Activated CD4-positive, alpha-beta T cell treated with anti-CD3 and anti-CD28 coated beads, Interleukin-10, Interleukin-2, amounts not matched to agents 100 ng/mL and 50 ng/mL, durations not matched to agents 16 hours and 8 hours (primary cell): ENCODE results near the gene DIAPH3.

ENCODE experiments used
- DNase-seq: peaks from one replicate; pipeline ENCODE4 v3.0.0-alpha.2; 2020

Gene DIAPH3

GRCh38 chr13:59846845-59847620 lies 316.7 kb downstream of the DIAPH3 start:
- no peak for DNase-seq

- DNase-seq = no peak
Measured at GRCh38 chr13:59843040-59843439, 320.7 kb downstream of the DIAPH3 start.

GRCh38 chr13:59842507-59842906 lies 321.2 kb downstream of the DIAPH3 start:
- DNase-seq = no peak

- DNase-seq = no peak
Measured at GRCh38 chr13:59839186-59839585, 324.5 kb downstream of the DIAPH3 start.

GRCh38 chr13:59837101-59837500 lies 326.6 kb downstream of the DIAPH3 start:
- DNase-seq = no peak

GRCh38 chr13:59835569-59835968 lies 328.2 kb downstream of the DIAPH3 start:
- no peak for DNase-seq

- no peak for DNase-seq
Measured at GRCh38 chr13:59834801-59835200, 328.9 kb downstream of the DIAPH3 start.

GRCh38 chr13:59829690-59830089 lies 334.0 kb downstream of the DIAPH3 start:
- no peak for DNase-seq

- no peak for DNase-seq
Measured at GRCh38 chr13:59823486-59823885, 340.2 kb downstream of the DIAPH3 start.

GRCh38 chr13:59809564-59809963 lies 354.2 kb downstream of the DIAPH3 start:
- DNase-seq = no peak

GRCh38 chr13:59806801-59807200 lies 356.9 kb downstream of the DIAPH3 start:
- no peak for DNase-seq

GRCh38 chr13:59801107-59801880 lies 362.4 kb downstream of the DIAPH3 start:
- no peak for DNase-seq

- DNase-seq = no peak
Measured at GRCh38 chr13:59793107-59793506, 370.6 kb downstream of the DIAPH3 start.

GRCh38 chr13:59790626-59791025 lies 373.1 kb downstream of the DIAPH3 start:
- DNase-seq = no peak

- DNase-seq = no peak
Measured at GRCh38 chr13:59789558-59789957, 374.2 kb downstream of the DIAPH3 start.

- no peak for DNase-seq
Measured at GRCh38 chr13:59787679-59788078, 376.0 kb downstream of the DIAPH3 start.

- no peak for DNase-seq
Measured at GRCh38 chr13:59782696-59783095, 381.0 kb downstream of the DIAPH3 start.

GRCh38 chr13:59780058-59780457 lies 383.7 kb downstream of the DIAPH3 start:
- no peak for DNase-seq

GRCh38 chr13:59776924-59777690 lies 386.6 kb downstream of the DIAPH3 start:
- peak; percentile 19 for DNase-seq

GRCh38 chr13:59774491-59774971 lies 389.2 kb downstream of the DIAPH3 start:
- DNase-seq = no peak

- no peak for DNase-seq
Measured at GRCh38 chr13:59771272-59771671, 392.5 kb downstream of the DIAPH3 start.

GRCh38 chr13:59770451-59770850 lies 393.3 kb downstream of the DIAPH3 start:
- DNase-seq = no peak

GRCh38 chr13:59766236-59766635 lies 397.5 kb downstream of the DIAPH3 start:
- no peak for DNase-seq
